ENCODE measurements around the gene ASGR2.

The ASGR2 gene

GRCh38 chr17:7068268-7068667 lies 46.4 kb downstream of the ASGR2 start:
- in situ Hi-C loops (cut with MboI; ENCODE audit: low sequenced_read_pairs), result no loop called here

- in situ Hi-C loops (cut with MboI; ENCODE audit: low sequenced_read_pairs), result no loop called here
Measured at GRCh38 chr17:7067198-7067597, 47.4 kb downstream of the ASGR2 start.

- in situ Hi-C loops (cut with MboI; ENCODE audit: low sequenced_read_pairs), result no loop called here
Measured at GRCh38 chr17:7064261-7064660, 50.4 kb downstream of the ASGR2 start.

GRCh38 chr17:7063518-7064094 lies 51.0 kb downstream of the ASGR2 start:
- in situ Hi-C loops (cut with MboI; ENCODE audit: low sequenced_read_pairs), result no loop called here

- in situ Hi-C loops (cut with MboI; ENCODE audit: low sequenced_read_pairs), result no loop called here
Measured at GRCh38 chr17:7060165-7060891, 54.3 kb downstream of the ASGR2 start.

- in situ Hi-C loops (cut with MboI; ENCODE audit: low sequenced_read_pairs), result no loop called here
Measured at GRCh38 chr17:7058831-7059447, 55.7 kb downstream of the ASGR2 start.

GRCh38 chr17:7056386-7056785 lies 58.2 kb downstream of the ASGR2 start:
- in situ Hi-C loops (cut with MboI; ENCODE audit: low sequenced_read_pairs), result no loop called here
